ENCODE measurements around the gene SAMD13. TPM values are rescaled to one million over a fixed set of nuclear protein-coding genes. Genes with fewer than 3 reads are reported as not detected.

SAMD13 gene
- total and polyA plus RNA-seq, 2 of the 8 experiments (the other 6 are each of a cell fraction or from before 2014, with no cell fraction given), result 0.86 to 2.3 TPM

DNA sequence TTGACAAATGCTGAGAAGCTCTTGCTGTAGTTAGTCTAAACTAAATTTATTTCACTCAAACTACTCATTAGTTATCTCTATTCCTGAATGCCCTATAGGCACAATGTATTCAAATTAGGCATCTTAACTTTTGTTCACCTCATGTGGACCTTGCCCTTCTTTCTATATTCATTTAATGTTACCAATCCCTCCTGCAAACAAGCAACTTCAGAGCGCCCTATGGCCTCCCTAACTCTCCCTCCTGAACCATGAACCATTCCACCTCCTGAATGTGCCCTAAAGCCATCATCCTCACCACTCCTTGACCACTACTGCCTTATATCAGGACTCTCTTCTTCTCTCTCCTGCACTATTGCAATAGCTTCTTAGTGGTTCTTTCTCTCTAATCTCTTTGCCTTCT is 34.8 kb upstream of the SAMD13 start:
- H3K23ac ChIP-seq (ENCODE audit: insufficient read length), result no peak overlapping the region
- H3K4ac ChIP-seq (replicated peaks; ENCODE audit: insufficient read length, low read depth, low read length), result no peak overlapping the region
- H3K4me1 ChIP-seq (replicated peaks in 1 of 4; ENCODE audit: control insufficient read depth in 3 of 4, insufficient read depth in 4 of 4, low read length in 3 of 4), result peaks cover 0 to 9% (median 1%) of the 10 kb centered on the region in 4 experiments; a peak in 3 of 7 replicates
- no peak overlapping the region for H3K4me2 ChIP-seq (ENCODE audit: insufficient read depth in 1 of 2, low read depth in 2 of 2, low read length in 2 of 2)
- DNase-seq (ENCODE audit: low read depth in 1 of 2, low spot score in 2 of 2) (no peak), FAIRE-seq (no peak)
- H3K27me3 ChIP-seq (replicated peaks in 1 of 4; ENCODE audit: control insufficient read depth in 3 of 4, extremely low read depth in 1 of 4, insufficient read depth in 3 of 4, low read length in 3 of 4), result no peaks in the 10 kb centered on the region
- no peak overlapping the region for H3K18ac ChIP-seq (ENCODE audit: extremely low read depth, low read length)
- H2BK20ac ChIP-seq (ENCODE audit: low read length), result no peak overlapping the region
- H2AFZ ChIP-seq (ENCODE audit: low read length), result no peak overlapping the region
- H3K79me2 ChIP-seq (ENCODE audit: control insufficient read depth in 1 of 2, insufficient read depth in 2 of 2, low read length in 2 of 2), result no peaks in the 10 kb centered on the region
- H2BK15ac ChIP-seq (ENCODE audit: low read length), result no peak overlapping the region
- CTCF ChIA-PET (ENCODE audit: partially characterized antibody), result interaction anchor here (0.8 kb wide), 1 partner anchor 144 kb away, joined by 3 read pairs; no protein-coding TSS in a partner anchor
- no peak overlapping the region for H2BK12ac ChIP-seq (ENCODE audit: low read depth, low read length)
- no peak overlapping the region for H3K14ac ChIP-seq (ENCODE audit: insufficient read length)
- H3K36me3 ChIP-seq (ENCODE audit: control insufficient read depth in 2 of 4, insufficient read depth in 4 of 4, low read length in 3 of 4), result no peaks in the 10 kb centered on the region
- no peaks in the 10 kb centered on the region for H3K79me1 ChIP-seq (ENCODE audit: low read depth, low read length)
- POLR2A ChIA-PET (ENCODE audit: partially characterized antibody), result no interaction called here
- H3K9ac ChIP-seq (replicated peaks in 1 of 4; ENCODE audit: extremely low read depth in 1 of 4, low read depth in 3 of 4, low read length in 3 of 4), result no peak overlapping the region
- no peak overlapping the region for H3K4me3 ChIP-seq (ENCODE audit: extremely low read depth in 1 of 4, insufficient read depth in 2 of 4, low read depth in 3 of 4, low read length in 4 of 4)
- no peak overlapping the region for H2AK5ac ChIP-seq (ENCODE audit: low read depth, low read length)
- TF ChIP-seq RNF2 (IDR thresholded peaks at IDR 0.05; ENCODE audit: borderline replicate concordance, low read depth, low read length, missing control alignments, poor library complexity, severe bottlenecking), result no peak
- TF ChIP-seq POLR2A (IDR thresholded peaks at IDR 0.05; ENCODE audit: control extremely low read depth in 1 of 2, low read depth in 2 of 2, low read length in 2 of 2), result no peak
- TF ChIP-seq CTBP2 (IDR thresholded peaks at IDR 0.05; ENCODE audit: borderline replicate concordance, insufficient read depth, insufficient read length, low read length), result no peak
- H3K27ac ChIP-seq (ENCODE audit: low read depth, low read length), result no peak overlapping the region
- H4K91ac ChIP-seq (replicated peaks; ENCODE audit: insufficient read length, low read length), result no peak overlapping the region
- H3K9me3 ChIP-seq (ENCODE audit: insufficient read depth in 2 of 2, low read depth in 1 of 2, low read length in 1 of 2), result no peaks in the 10 kb centered on the region
- no peak overlapping the region for H2BK5ac ChIP-seq (ENCODE audit: low read depth, low read length)
- H4K20me1 ChIP-seq (replicated peaks in 1 of 2; ENCODE audit: control insufficient read depth in 1 of 2, insufficient read depth in 2 of 2, low read length in 2 of 2), result no peaks in the 10 kb centered on the region
- H4K8ac ChIP-seq (ENCODE audit: extremely low read depth, insufficient read depth, low read length), result no peak overlapping the region
- no peak overlapping the region for H2BK120ac ChIP-seq (replicated peaks; ENCODE audit: low read depth, low read length)
- no peak overlapping the region for H3K56ac ChIP-seq (replicated peaks; ENCODE audit: insufficient read length, low read depth, low read length)
- H4K5ac ChIP-seq (ENCODE audit: insufficient read length, low read depth, low read length), result no peak overlapping the region
- WGBS, 2 experiments (ENCODE audit: extremely low coverage in 1 of 2, insufficient coverage in 1 of 2, insufficient read length in 1 of 2, insufficient replicate concordance in 2 of 2, low coverage in 1 of 2, low lambda C conversion rate in 2 of 2, missing lambda C conversion rate in 1 of 2), result 0% methylated on average over 1 of the region's 1 CpG; no CpG with 5 or more reads in 1 of the 2 experiments
- no peaks in the 10 kb centered on the region; the same call in 1 of the 2 replicates for H3K23me2 ChIP-seq (ENCODE audit: low read depth, low read length)
